K562 (cell line): Measurements from ENCODE around the gene PDZRN4. TPM values are rescaled to one million over a fixed set of nuclear protein-coding genes. Genes with fewer than 3 reads are reported as not detected.

ENCODE experiments used
- BRF1 ChIP-seq: IDR thresholded peaks from 3 replicates; pipeline ENCODE4 v1.6.1; 2011; ENCODE audit warnings: borderline replicate concordance, mild to moderate bottlenecking; ENCODE audit not compliant: insufficient read length; ENCODE audit errors: extremely low read depth
- CBFA2T2 ChIP-seq: fragments of 450-650 bp; conservative IDR thresholded peaks from 2 replicates; pipeline ENCODE4 v1.6.1; 2017; ENCODE audit warnings: mild to moderate bottlenecking
- E2F3 ChIP-seq: fragments of 250-450 bp; sonication (Bioruptor Pico); IDR thresholded peaks from 2 replicates; pipeline ENCODE4 v1.4.0; 2020; ENCODE audit warnings: mild to moderate bottlenecking
- GTF3C2 ChIP-seq: IDR thresholded peaks from 3 replicates; pipeline ENCODE4 v1.6.1; 2011; ENCODE audit warnings: borderline replicate concordance, mild to moderate bottlenecking, moderate library complexity; ENCODE audit not compliant: insufficient read length; ENCODE audit errors: extremely low read depth
- MNT ChIP-seq, 2 experiments: fragments of 450-650 bp; conservative IDR thresholded peaks; 2 replicates each; pipeline ENCODE4 v1.6.1; 2017; ENCODE audit warnings: mild to moderate bottlenecking in 2 of 2, moderate library complexity in 2 of 2
- NFIX ChIP-seq: fragments of 250-450 bp; sonication (Bioruptor Pico); IDR thresholded peaks from 2 replicates; pipeline ENCODE4 v1.4.0; 2020; ENCODE audit warnings: low read depth, mild to moderate bottlenecking, moderate library complexity
- POLR2B ChIP-seq: fragments of 450-650 bp; IDR thresholded peaks from 2 replicates; pipeline ENCODE4 v1.6.1; 2018; ENCODE audit warnings: low read depth; ENCODE audit not compliant: partially characterized antibody
- RFX7 ChIP-seq: fragments of 250-450 bp; sonication (Bioruptor Pico); IDR thresholded peaks from 2 replicates; pipeline ENCODE4 v1.5.1; 2021; ENCODE audit warnings: mild to moderate bottlenecking
- ZBTB17 ChIP-seq: fragments of 450-650 bp; formaldehyde crosslinking; IDR thresholded peaks from 2 replicates; pipeline ENCODE4 v1.4.0; 2020; ENCODE audit warnings: mild to moderate bottlenecking
- ZNF165 ChIP-seq: fragments of 250-450 bp; sonication (Bioruptor Pico); IDR thresholded peaks from 2 replicates; pipeline ENCODE4 v1.4.0; 2020; ENCODE audit warnings: borderline replicate concordance
- ZNF253 ChIP-seq: fragments of 250-450 bp; sonication (Bioruptor Pico); conservative IDR thresholded peaks from 2 replicates; pipeline ENCODE4 v1.6.1; 2021; ENCODE audit warnings: mild to moderate bottlenecking
- ZNF449 ChIP-seq: fragments of 250-450 bp; sonication (Bioruptor Pico); IDR thresholded peaks from 2 replicates; pipeline ENCODE4 v1.8.0; 2022; ENCODE audit warnings: moderate library complexity, mild to moderate bottlenecking, inconsistent platforms
- ZNF764 ChIP-seq: fragments of 250-450 bp; sonication (Bioruptor Pico); IDR thresholded peaks from 2 replicates; pipeline ENCODE4 v1.4.0; 2020; ENCODE audit warnings: low read depth, mild to moderate bottlenecking, moderate library complexity
- ZZZ3 ChIP-seq: fragments of 450-650 bp; IDR thresholded peaks from 2 replicates; pipeline ENCODE4 v1.6.1; 2016; ENCODE audit warnings: antibody characterized with exemption, mild to moderate bottlenecking, moderate library complexity
- polyA plus RNA-seq, 8 experiments: library from polyadenylated mRNA; depleted of rRNA in 4 of 8; stranded (reverse) in 5 of 8; unstranded in 3 of 8; fragments of >200 nt; fragmentation: Nextera tagmentation in 2 of 8; fragmentation: Illumina TruSeq in 1 of 8; extraction: Ambion mirVana in 2 of 8; extraction: Trizol in 1 of 8; gene quantifications; 2 replicates each; pipeline versions ENCODE4 v1.2.1 to v1.2.3, GENCODE V29; 2011 to 2014; ENCODE audit warnings: inconsistent platforms in 1 of 8, missing spikeins in 1 of 8
- total RNA-seq, 7 experiments: library from RNA; depleted of rRNA in 6 of 7; stranded (reverse); fragments of >200 nt in 6 of 7; fragmentation: Illumina TruSeq in 2 of 7; extraction: Trizol in 2 of 7; gene quantifications; 2 replicates each; pipeline versions ENCODE4 v1.2.1 to v1.2.3, GENCODE V29; 2011 to 2021; ENCODE audit warnings: low replicate concordance in 1 of 7

The PDZRN4 gene
- total and polyA plus RNA-seq, 9 of the 15 experiments (the other 6 are each of a cell fraction or from before 2014, with no cell fraction given): not detected

GRCh38 chr12:41520869-41521268 is 332.7 kb downstream of the PDZRN4 start (continued):
- TF ChIP-seq GTF3C2: no peak
- TF ChIP-seq POLR2B: no peak
- TF ChIP-seq RFX7 (CRISPR knock-in tag): no peak
- TF ChIP-seq ZNF764: no peak
- no peak for TF ChIP-seq BRF1
- TF ChIP-seq ZNF449 (CRISPR knock-in tag): no peak
- no peak for TF ChIP-seq ZNF253 (CRISPR knock-in tag)
- TF ChIP-seq ZNF165 (CRISPR knock-in tag): no peak
- no peak for TF ChIP-seq ZZZ3
- no peak for TF ChIP-seq MNT (conservative IDR thresholded peaks at IDR 0.05)
- TF ChIP-seq ZBTB17 (CRISPR knock-in tag): no peak
- TF ChIP-seq NFIX: no peak
- TF ChIP-seq CBFA2T2: no peak
- no peak for TF ChIP-seq E2F3 (CRISPR knock-in tag)
